Femur (tissue), 1 donor: Measurements from ENCODE around the gene LYRM1.
"Not testable (repeated sequence)": the region's sequence is repeated elsewhere in the genome, so short reads cannot be mapped to it uniquely, and the experiment has no call there.

Experiments used
- DNase-seq: peaks from one replicate; pipeline ENCODE4 v3.0.0-alpha.2; 2017

Gene LYRM1

DNA sequence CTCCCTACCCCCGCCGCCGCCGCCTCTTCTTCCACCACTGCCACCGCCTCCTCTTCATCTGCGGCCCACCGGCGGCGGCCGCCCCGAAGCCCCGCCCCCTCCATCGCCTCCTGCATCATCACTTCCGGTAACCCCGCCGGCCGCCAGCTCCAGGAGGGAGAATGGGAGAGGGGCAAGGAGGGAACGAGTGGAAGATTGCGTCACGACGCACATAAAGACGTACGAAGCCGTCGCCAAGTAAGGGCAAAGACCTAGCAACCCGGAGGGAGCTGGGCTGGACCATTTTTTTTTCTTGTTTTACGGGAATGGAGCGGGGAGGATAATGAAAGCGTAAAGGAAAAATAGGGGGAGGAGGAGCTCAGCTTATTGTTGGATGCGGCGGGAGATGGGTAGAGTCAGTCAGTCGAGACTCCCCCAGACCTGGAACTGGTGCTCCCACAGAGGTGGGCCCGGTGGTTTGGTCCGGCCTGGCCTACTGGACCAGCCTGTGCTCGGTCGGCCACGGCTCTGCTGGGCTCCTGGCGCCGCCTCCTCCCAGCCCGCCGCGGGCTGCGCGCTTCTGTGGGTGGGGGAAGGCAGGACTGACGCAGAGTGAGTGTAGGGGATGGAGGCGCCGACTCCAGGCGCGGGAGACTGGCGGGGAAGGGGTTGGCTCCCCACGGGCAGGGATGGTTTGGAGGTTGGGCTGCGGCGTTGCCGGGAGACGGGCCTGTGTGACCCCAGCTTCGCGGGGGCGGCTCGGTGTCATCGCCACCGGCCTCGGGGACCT lies at the start of gene LYRM1, which contains the start of gene DCUN1D3:
TSS of gene LYRM1 (plus strand) at position 473 of the 769 bp plus-strand sequence. CDS start 14,785 bp downstream, outside the sequence.
TSS of gene DCUN1D3 (minus strand) at position 60 of the 769 bp plus-strand sequence. CDS start 37,820 bp downstream, outside the sequence.
- DNase-seq, result peak; percentile 98

- DNase-seq, result no peak
Observed at GRCh38 chr16:20850981-20851380, 49.6 kb upstream of the LYRM1 start.

DNA sequence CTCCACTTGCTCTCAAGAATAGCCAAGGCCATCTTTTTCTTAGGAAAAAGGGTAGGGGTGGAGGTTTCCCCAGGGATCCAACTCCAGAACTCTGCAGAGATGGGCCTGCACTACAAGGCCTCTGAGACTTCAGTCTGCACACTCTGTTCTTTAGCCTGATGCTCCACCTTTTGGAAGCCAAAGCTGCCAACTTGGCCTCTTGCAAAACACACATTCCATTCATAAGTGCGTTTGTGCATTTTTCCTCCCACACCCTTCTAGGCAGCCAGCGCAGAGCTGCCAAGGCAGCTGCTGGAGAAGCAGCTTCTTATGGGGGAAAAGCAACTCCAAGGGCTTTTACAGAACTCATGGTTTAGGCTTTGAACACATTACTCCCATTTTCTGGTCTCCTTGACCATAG lies 49.0 kb upstream of the LYRM1 start:
- peak; percentile 89 for DNase-seq

GRCh38 chr16:20853143-20853542 lies 47.4 kb upstream of the LYRM1 start:
- no peak for DNase-seq

DNA sequence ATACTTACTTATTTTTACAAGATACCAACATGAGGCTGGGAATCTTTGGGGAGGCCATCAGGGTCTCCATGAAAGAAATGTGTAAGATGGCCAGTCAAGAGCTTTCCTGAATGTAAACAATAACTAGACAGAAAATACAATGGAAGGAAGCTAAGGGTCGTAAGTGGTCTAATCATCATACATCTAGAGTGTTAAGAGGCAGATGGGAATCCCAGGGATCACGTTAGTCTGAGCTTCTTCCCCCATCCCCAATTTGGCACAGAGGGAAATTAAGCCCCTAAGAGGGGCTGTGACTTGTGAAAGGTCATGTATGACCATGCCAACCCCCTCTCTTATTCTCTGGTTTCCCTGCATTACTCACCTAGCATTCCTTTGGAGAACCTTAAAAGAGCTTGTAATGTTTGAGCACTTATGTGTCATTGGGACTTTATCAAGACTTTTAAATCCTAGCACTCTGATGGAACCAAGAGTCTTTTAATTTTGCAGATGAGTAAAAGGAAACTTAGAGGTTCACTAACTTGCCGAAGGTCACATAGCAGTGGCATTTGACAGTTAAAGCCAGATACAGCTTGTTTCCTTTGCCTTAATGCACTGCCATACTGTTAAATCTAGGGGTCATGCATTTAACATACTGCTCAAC lies 46.5 kb upstream of the LYRM1 start:
- no peak for DNase-seq

- no peak for DNase-seq
Observed at GRCh38 chr16:20854963-20855362, 45.6 kb upstream of the LYRM1 start.

GRCh38 chr16:20857281-20857680 lies 43.3 kb upstream of the LYRM1 start:
- DNase-seq, result no peak

- no peak for DNase-seq
Observed at GRCh38 chr16:20859229-20859628, 41.3 kb upstream of the LYRM1 start.

- no peak for DNase-seq
Observed at GRCh38 chr16:20859699-20860098, 40.9 kb upstream of the LYRM1 start.

GRCh38 chr16:20860361-20860760 lies 40.2 kb upstream of the LYRM1 start:
- no peak for DNase-seq

- not testable (repeated sequence) for DNase-seq
Observed at GRCh38 chr16:20860995-20861394, 39.6 kb upstream of the LYRM1 start.

DNA sequence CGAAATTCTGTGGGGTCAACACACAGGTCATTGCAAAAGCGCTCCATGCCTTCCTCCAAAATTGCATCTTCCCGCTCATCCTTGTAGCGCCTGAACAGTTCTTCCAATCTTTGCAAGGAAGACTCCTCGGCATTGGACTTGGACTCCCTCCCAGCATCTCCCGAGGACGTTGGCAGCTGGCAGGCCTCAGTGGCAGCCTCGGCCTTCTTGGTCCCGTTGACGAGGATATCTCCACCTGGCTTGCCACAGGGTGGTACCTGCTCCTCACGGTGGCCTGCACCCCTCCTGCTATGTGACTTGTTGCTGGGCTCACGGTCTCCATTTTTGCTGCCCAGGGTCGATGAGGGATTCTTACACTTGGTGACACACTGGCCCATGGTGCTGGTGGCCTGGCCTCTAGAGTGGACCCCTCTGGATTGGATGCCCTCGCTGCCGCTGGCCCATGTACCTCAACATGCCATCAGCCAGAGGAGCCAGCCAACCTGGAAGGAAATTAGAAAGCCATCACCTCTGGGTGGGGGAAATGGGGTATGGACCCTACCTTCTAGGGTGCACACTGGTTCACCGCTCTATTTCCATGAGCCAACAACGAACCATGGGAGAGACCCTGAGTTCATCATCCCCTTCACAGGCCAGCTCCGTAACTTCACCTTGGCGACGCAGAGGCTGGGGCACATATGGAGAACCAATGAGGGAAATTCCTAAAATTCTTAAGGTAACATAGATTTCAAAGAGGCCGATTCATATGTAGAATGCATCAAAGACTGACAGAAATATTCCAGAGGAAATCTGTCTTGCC lies 38.2 kb upstream of the LYRM1 start:
- no peak for DNase-seq

DNA sequence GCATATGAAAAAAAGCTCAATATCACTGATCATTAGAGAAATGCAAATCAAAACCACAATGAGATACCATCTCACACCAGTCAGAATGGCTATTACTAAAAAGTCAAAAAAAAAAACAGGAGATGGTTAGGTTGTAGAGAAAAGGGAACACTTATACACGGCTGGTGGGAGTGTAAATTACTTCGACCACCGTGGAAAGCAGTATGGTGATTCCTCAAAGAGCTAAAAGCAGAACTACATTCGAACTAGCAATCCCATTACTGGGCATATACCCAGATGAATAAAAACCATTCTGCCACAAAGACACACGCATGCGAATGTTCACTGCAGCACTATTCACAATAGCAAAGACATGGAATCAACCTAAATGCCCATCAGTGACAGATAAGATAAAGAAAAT lies 36.2 kb upstream of the LYRM1 start:
- not testable (repeated sequence) for DNase-seq

- DNase-seq, result no peak
Observed at GRCh38 chr16:20865420-20866131, 35.0 kb upstream of the LYRM1 start.

- no peak for DNase-seq
Observed at GRCh38 chr16:20866145-20866772, 34.3 kb upstream of the LYRM1 start.

DNA sequence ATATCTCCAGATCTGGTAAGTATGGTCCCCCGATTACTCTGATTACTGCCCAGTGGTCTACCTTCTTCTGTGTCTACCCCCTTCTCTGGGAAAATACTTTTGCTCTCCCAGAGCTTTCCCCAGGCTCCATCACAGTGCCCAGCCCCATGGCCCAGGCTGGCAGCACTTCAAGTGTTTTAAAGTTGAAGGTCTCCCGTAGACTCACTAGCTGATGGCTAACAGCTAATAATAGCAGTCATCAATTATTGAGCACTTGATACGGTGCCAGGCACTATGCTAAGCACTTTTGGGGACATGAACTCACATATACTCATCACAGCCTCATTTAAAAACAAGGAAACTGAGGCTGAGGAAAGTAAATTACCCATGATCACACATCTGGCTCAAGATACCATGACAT lies 33.8 kb upstream of the LYRM1 start:
- DNase-seq, result no peak

GRCh38 chr16:20867585-20867984 lies 33.0 kb upstream of the LYRM1 start:
- DNase-seq, result no peak

DNA sequence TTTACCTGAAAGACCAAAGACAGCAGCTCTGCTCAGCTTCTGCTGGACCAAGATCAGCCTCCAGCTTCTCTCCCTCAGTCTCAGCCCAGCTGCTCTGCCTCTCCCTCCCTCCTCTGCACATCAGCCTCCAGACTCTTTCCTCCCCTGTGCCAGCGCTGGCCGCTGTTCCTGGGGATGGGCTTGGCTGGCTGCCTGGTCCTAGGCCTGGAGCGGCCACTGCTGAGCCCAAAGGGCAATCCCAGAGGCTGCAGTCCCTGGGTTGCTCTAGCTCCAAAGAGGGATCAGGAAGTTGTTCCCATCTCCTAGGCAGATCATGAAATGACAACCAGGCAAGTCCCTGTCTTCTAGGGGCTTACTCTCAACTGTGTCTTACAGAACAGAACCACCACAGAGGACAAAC lies 31.7 kb upstream of the LYRM1 start:
- DNase-seq, result peak; percentile 74

GRCh38 chr16:20870122-20870820 lies 30.3 kb upstream of the LYRM1 start:
- no peak for DNase-seq

- DNase-seq, result no peak
Observed at GRCh38 chr16:20871258-20871657, 29.3 kb upstream of the LYRM1 start.

DNA sequence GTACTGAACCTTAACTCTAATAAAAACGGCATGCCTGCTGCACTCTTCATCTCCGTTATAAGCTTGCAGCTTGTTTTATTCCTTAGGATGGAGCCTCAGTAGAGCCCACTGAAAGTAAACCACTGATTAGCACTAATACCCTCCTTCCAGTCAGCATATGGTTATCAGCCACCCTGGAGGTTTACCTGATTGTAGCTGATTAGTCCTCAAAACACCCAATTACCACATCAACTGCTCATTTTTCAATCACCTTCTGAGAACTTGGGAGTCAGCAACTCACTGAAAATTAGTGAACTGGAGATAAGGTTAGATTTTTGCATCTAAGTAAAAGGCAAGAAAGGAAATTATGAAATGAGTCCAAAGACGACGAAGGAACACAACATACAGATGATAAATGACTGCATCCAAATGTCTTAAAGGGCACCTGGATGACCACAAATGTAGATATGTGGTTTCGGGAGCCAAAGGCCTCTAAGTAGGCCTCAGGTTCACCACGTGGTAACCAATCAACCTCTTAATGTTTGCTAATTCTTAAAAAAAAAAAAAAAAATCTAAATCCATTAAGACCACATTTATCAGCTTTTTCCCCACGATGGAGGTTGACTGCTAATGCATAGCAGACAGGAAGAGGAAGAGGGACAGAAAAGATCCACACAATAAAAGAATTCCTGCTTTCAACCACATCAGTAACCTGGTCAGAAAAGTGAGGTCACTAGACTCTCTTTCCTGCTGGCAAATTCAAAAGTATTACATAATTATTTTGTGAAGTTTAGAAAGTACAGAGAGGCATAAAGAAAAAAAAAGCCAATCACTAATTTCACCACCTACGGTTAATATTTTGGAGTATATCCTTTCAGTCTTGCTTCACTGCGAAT lies 28.4 kb upstream of the LYRM1 start:
- DNase-seq, result no peak
